K562 (cell line): ENCODE measurements around the gene TMEM214. TPM values are rescaled to one million over a fixed set of nuclear protein-coding genes. Genes with fewer than 3 reads are reported as not detected.

Experiments used
- AFF1 ChIP-seq, 2 experiments: fragments of 450-650 bp; IDR thresholded peaks; 2 replicates each; pipeline ENCODE4 v1.6.1; 2018; ENCODE audit warnings: mild to moderate bottlenecking in 2 of 2, low read depth in 1 of 2; ENCODE audit not compliant: partially characterized antibody in 2 of 2
- BACH1 ChIP-seq: fragments of 200-800 bp; sonication (Bioruptor generic); IDR thresholded peaks from 2 replicates; pipeline ENCODE4 v1.6.1; 2016; ENCODE audit warnings: missing genetic modification characterization, missing compliant biosample characterization
- BCL6 ChIP-seq: fragments of 250-450 bp; sonication (Bioruptor Pico); IDR thresholded peaks from 2 replicates; pipeline ENCODE4 v1.4.0; 2020
- CREM ChIP-seq: IDR thresholded peaks from 2 replicates; pipeline ENCODE4 v1.6.1; 2014; ENCODE audit warnings: antibody characterized with exemption, low read depth
- DIDO1 ChIP-seq: fragments of 450-650 bp; IDR thresholded peaks from 2 replicates; pipeline ENCODE4 v1.6.1; 2016; ENCODE audit warnings: low read depth, missing biosample characterization, missing genetic modification characterization
- KLF6 ChIP-seq: fragments of 250-450 bp; sonication (Bioruptor Pico); IDR thresholded peaks from 2 replicates; pipeline ENCODE4 v1.4.0; 2020; ENCODE audit warnings: mild to moderate bottlenecking, moderate library complexity, borderline replicate concordance
- LEF1 ChIP-seq: fragments of 450-650 bp; IDR thresholded peaks from 2 replicates; pipeline ENCODE4 v1.6.1; 2016; ENCODE audit warnings: mild to moderate bottlenecking
- MYC ChIP-seq, 2 experiments: fragments of 250-450 bp in 1 of 2; sonication (Bioruptor Pico) in 1 of 2; IDR thresholded peaks; 2 replicates each; pipeline versions ENCODE4 v1.5.1 to v1.6.1; 2012 to 2021; ENCODE audit warnings: low read depth in 2 of 2, borderline replicate concordance in 1 of 2, improper control_type of control experiment in 1 of 2, low read length in 1 of 2, mild to moderate bottlenecking in 1 of 2, moderate library complexity in 1 of 2
- NR4A1 ChIP-seq, 2 experiments: fragments of 250-450 bp in 1 of 2; fragments of 450-650 bp in 1 of 2; sonication (Bioruptor Pico) in 1 of 2; IDR thresholded peaks; 2 replicates each; pipeline versions ENCODE4 v1.4.0 to v1.6.1; 2016 to 2020; ENCODE audit warnings: mild to moderate bottlenecking in 2 of 2, missing compliant biosample characterization in 1 of 2, missing genetic modification characterization in 1 of 2, moderate library complexity in 1 of 2
- POLR2G ChIP-seq: fragments of 200-400 bp; formaldehyde crosslinking; IDR thresholded peaks from 2 replicates; pipeline ENCODE4 v1.6.1; 2017; ENCODE audit warnings: low read depth, mild to moderate bottlenecking, antibody characterized with exemption, low read length, moderate library complexity
- POLR2H ChIP-seq: IDR thresholded peaks from 2 replicates; pipeline ENCODE4 v1.6.1; 2016; ENCODE audit warnings: missing genetic modification characterization, low read depth, mild to moderate bottlenecking, control low read depth, missing compliant biosample characterization, moderate library complexity
- POLR3G ChIP-seq: IDR thresholded peaks from 2 replicates; pipeline ENCODE4 v1.6.1; 2011; ENCODE audit not compliant: insufficient read length, insufficient replicate concordance; ENCODE audit errors: extremely low read depth
- SIN3B ChIP-seq: fragments of 450-650 bp; IDR thresholded peaks from 2 replicates; pipeline ENCODE4 v1.6.1; 2017; ENCODE audit warnings: low read depth, mild to moderate bottlenecking, moderate library complexity
- SRSF1 ChIP-seq: fragments of 200-400 bp; formaldehyde crosslinking; IDR thresholded peaks from 2 replicates; pipeline ENCODE4 v1.6.1; 2017; ENCODE audit warnings: mild to moderate bottlenecking, low read depth, low read length, moderate library complexity
- TAL1 ChIP-seq: fragments of 450-650 bp; IDR thresholded peaks from 2 replicates; pipeline ENCODE4 v1.6.1; 2016; ENCODE audit warnings: mild to moderate bottlenecking
- ZNF165 ChIP-seq: fragments of 250-450 bp; sonication (Bioruptor Pico); IDR thresholded peaks from 2 replicates; pipeline ENCODE4 v1.4.0; 2020; ENCODE audit warnings: borderline replicate concordance
- ZNF212 ChIP-seq: fragments of 450-650 bp; formaldehyde crosslinking; IDR thresholded peaks from 2 replicates; pipeline ENCODE4 v1.4.0; 2020; ENCODE audit warnings: mild to moderate bottlenecking
- ZNF232 ChIP-seq: sonication (generic); formaldehyde crosslinking; IDR thresholded peaks from 2 replicates; pipeline ENCODE4 v1.8.0; 2022; ENCODE audit warnings: mild to moderate bottlenecking, missing genetic modification reagents
- ZNF384 ChIP-seq: IDR thresholded peaks from 2 replicates; pipeline ENCODE4 v1.6.1; 2012; ENCODE audit warnings: low read depth, low read length, improper control_type of control experiment
- polyA plus RNA-seq, 8 experiments: library from polyadenylated mRNA; depleted of rRNA in 4 of 8; stranded (reverse) in 5 of 8; unstranded in 3 of 8; fragments of >200 nt; fragmentation: Nextera tagmentation in 2 of 8; fragmentation: Illumina TruSeq in 1 of 8; extraction: Ambion mirVana in 2 of 8; extraction: Trizol in 1 of 8; gene quantifications; 2 replicates each; pipeline versions ENCODE4 v1.2.1 to v1.2.3, GENCODE V29; 2011 to 2014; ENCODE audit warnings: inconsistent platforms in 1 of 8, missing spikeins in 1 of 8
- total RNA-seq, 7 experiments: library from RNA; depleted of rRNA in 6 of 7; stranded (reverse); fragments of >200 nt in 6 of 7; fragmentation: Illumina TruSeq in 2 of 7; extraction: Trizol in 2 of 7; gene quantifications; 2 replicates each; pipeline versions ENCODE4 v1.2.1 to v1.2.3, GENCODE V29; 2011 to 2021; ENCODE audit warnings: low replicate concordance in 1 of 7
- TF ChIP-seq, protein P1 (sequence below), 2 experiments: IDR thresholded peaks; 2 replicates each; pipeline ENCODE4 v1.6.1; 2012; ENCODE audit warnings: improper control_type of control experiment in 2 of 2, low read depth in 2 of 2, low read length in 2 of 2, borderline replicate concordance in 1 of 2

Gene TMEM214
- total and polyA plus RNA-seq, 9 of the 15 experiments (the other 6 are each of a cell fraction or from before 2014, with no cell fraction given): 11.4 to 81.4 (median 44.1) TPM

DNA sequence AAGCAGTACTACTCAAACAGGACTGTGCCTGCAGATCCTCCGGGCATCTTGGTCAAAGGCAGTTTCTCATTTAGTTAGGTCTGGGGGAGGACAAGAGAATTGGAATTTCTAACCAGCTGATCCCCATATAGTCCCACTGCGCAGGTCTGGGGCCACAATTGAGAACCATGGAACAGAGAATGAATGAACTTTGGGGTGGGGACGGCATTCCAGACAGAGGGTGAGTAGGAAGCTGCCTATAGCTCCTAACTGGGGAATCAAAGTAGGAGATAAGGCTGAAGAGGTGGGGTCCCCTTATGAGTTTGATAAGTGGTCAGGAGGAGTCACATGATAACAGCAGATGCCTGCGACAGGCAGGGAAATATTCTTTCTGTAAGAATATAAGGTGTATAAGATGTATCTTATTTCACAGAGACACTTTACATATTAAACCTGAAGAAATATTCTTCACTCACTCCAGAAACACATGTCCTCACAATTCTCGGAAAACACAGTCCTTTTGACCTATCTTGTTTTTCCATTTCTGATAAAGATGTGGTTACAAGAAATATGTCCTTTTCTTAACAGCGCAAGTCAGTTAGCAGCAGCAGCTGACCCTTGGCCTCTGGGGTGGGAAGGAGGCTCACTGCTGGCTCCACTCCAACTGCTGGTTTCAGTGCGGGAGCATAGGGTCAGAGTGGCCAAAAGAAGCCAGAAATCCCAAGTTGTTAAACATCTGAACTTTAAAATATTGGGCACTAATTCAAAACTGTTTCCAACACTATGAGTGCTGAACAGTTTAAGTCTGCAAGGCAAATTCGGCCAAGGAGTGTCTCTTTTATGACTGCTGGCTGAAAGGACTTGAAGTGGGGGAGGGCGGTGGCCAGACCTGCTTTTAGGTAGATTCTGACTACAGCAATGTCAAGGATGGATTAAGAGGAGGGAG is 12.6 kb upstream of the TMEM214 start (continued):
- TF ChIP-seq AFF1 (IDR thresholded peaks at IDR 0.05; ENCODE audit: low read depth in 1 of 2, partially characterized antibody in 2 of 2) (peak in 1 of 2 experiments; percentile 13), POLR2G (no peak), DIDO1 (no peak), NR4A1 (CRISPR knock-in tag; IDR thresholded peaks at IDR 0.05) (peak; percentile 12; the same call in 1 of the 2 replicates), NR4A1 (tag; IDR thresholded peaks at IDR 0.05) (peak; percentile 71; the same call in 1 of the 2 replicates), ZNF232 (no peak), BACH1 (tag) (peak; percentile 53; the same call in 1 of the 2 replicates), POLR3G (no peak), POLR2H (no peak), BCL6 (CRISPR knock-in tag) (0 out of 2 replicates have a peak, but pooled peaks have one; percentile 16), LEF1 (peak; percentile 73; the same call in 1 of the 2 replicates), KLF6 (CRISPR knock-in tag) (peak; percentile 21; the same call in 1 of the 2 replicates), SRSF1 (no peak), TAL1 (peak; percentile 75), CREM (peak; percentile 14; the same call in 1 of the 2 replicates), SIN3B (no peak), MYC (IDR thresholded peaks at IDR 0.05; ENCODE audit: low read depth, low read length) (peak; percentile 80), MYC (CRISPR knock-in tag; IDR thresholded peaks at IDR 0.05; ENCODE audit: borderline replicate concordance, low read depth) (no peak), ZNF384 (no peak), ZNF165 (CRISPR knock-in tag) (peak; percentile 68; the same call in 1 of the 2 replicates), ZNF212 (0 out of 2 replicates have a peak, but pooled peaks have one; percentile 66)
- TF ChIP-seq, protein P1, sequence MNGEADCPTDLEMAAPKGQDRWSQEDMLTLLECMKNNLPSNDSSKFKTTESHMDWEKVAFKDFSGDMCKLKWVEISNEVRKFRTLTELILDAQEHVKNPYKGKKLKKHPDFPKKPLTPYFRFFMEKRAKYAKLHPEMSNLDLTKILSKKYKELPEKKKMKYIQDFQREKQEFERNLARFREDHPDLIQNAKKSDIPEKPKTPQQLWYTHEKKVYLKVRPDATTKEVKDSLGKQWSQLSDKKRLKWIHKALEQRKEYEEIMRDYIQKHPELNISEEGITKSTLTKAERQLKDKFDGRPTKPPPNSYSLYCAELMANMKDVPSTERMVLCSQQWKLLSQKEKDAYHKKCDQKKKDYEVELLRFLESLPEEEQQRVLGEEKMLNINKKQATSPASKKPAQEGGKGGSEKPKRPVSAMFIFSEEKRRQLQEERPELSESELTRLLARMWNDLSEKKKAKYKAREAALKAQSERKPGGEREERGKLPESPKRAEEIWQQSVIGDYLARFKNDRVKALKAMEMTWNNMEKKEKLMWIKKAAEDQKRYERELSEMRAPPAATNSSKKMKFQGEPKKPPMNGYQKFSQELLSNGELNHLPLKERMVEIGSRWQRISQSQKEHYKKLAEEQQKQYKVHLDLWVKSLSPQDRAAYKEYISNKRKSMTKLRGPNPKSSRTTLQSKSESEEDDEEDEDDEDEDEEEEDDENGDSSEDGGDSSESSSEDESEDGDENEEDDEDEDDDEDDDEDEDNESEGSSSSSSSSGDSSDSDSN (IDR thresholded peaks at IDR 0.05; ENCODE audit: borderline replicate concordance in 1 of 2, low read depth in 2 of 2, low read length in 2 of 2): no peak
